GM23338 (cell line): ENCODE data around the gene IL13. TPM values are rescaled to one million over a fixed set of nuclear protein-coding genes. Genes with fewer than 3 reads are reported as not detected.

Experiments used
- ATAC-seq: fragments of 200-7000 bp; cut with Tn5 transposase; 3 replicates; pipeline ENCODE4 v1.9.1; 2020
- DNase-seq: peaks from one replicate; pipeline ENCODE4 v3.0.0-alpha.2; 2015; ENCODE audit warnings: low spot score
- H2AFZ ChIP-seq: fragments of 200-600 bp; sonication (generic); 2 replicates; pipeline ENCODE4 v1.8.0; 2016; ENCODE audit warnings: antibody characterized with exemption, mild to moderate bottlenecking, moderate library complexity
- H3F3A ChIP-seq: fragments of 200-600 bp; sonication (generic); replicated peaks from 2 replicates; pipeline ENCODE4 v1.8.0; 2017; ENCODE audit warnings: antibody characterized with exemption, mixed run types, low read depth
- H3K27ac ChIP-seq: fragments of 200-600 bp; sonication (generic); 2 replicates; pipeline ENCODE4 v1.6.1; 2016; ENCODE audit warnings: low read depth
- H3K27me3 ChIP-seq: fragments of 200-600 bp; sonication (generic); 2 replicates; pipeline ENCODE4 v1.8.0; 2016; ENCODE audit warnings: mild to moderate bottlenecking, mixed run types, moderate library complexity; ENCODE audit not compliant: insufficient read depth
- H3K36me3 ChIP-seq: fragments of 200-600 bp; sonication (generic); 2 replicates; pipeline ENCODE4 v1.8.0; 2016; ENCODE audit warnings: mild to moderate bottlenecking; ENCODE audit not compliant: insufficient read depth
- H3K4me1 ChIP-seq: fragments of 200-600 bp; sonication (generic); 2 replicates; pipeline ENCODE4 v1.8.0; 2016; ENCODE audit warnings: mild to moderate bottlenecking, moderate library complexity; ENCODE audit not compliant: insufficient read depth
- H3K4me2 ChIP-seq: fragments of 200-600 bp; sonication (generic); 2 replicates; pipeline ENCODE4 v1.7.1; 2017; ENCODE audit warnings: mixed run types
- H3K4me3 ChIP-seq: fragments of 200-600 bp; sonication (generic); 2 replicates; pipeline ENCODE4 v1.6.1; 2016; ENCODE audit warnings: mixed run types
- H3K79me2 ChIP-seq: fragments of 200-600 bp; sonication (generic); replicated peaks from 2 replicates; pipeline ENCODE4 v1.8.0; 2017; ENCODE audit warnings: mild to moderate bottlenecking; ENCODE audit not compliant: insufficient read depth
- H3K9me2 ChIP-seq: fragments of 200-600 bp; sonication (generic); 2 replicates; pipeline ENCODE4 v1.8.0; 2017; ENCODE audit not compliant: insufficient read depth
- H4K20me1 ChIP-seq: fragments of 200-600 bp; sonication (generic); replicated peaks from 2 replicates; pipeline ENCODE4 v1.8.0; 2017; ENCODE audit warnings: mild to moderate bottlenecking; ENCODE audit not compliant: insufficient read depth
- H3K27ac Mint-ChIP-seq: 2 replicates; pipeline ENCODE4 v1.8.0; 2020; ENCODE audit warnings: inconsistent platforms, mild to moderate bottlenecking, moderate library complexity, mixed read lengths
- H3K27me3 Mint-ChIP-seq: 3 replicates; pipeline ENCODE4 v1.8.0; 2022; ENCODE audit warnings: low read depth, mild to moderate bottlenecking, moderate library complexity, mixed read lengths, inconsistent platforms; ENCODE audit not compliant: insufficient read depth, poor library complexity
- H3K36me3 Mint-ChIP-seq: 3 replicates; pipeline ENCODE4 v1.8.0; 2021; ENCODE audit warnings: low read depth, mild to moderate bottlenecking, inconsistent platforms, moderate library complexity, mixed read lengths
- H3K4me1 Mint-ChIP-seq: 3 replicates; pipeline ENCODE4 v1.8.0; 2020; ENCODE audit warnings: mild to moderate bottlenecking, inconsistent platforms, mixed read lengths
- H3K4me3 Mint-ChIP-seq: 3 replicates; pipeline ENCODE4 v1.8.0; 2021; ENCODE audit warnings: moderate library complexity, mild to moderate bottlenecking, inconsistent platforms, mixed read lengths
- H3K9me3 Mint-ChIP-seq: 3 replicates; pipeline ENCODE4 v1.8.0; 2020; ENCODE audit warnings: moderate library complexity, mild to moderate bottlenecking, inconsistent platforms, mixed read lengths
- CREB1 ChIP-seq: fragments of 250-450 bp; sonication (Bioruptor Pico); IDR thresholded peaks from 2 replicates; pipeline ENCODE4 v1.5.0; 2020; ENCODE audit warnings: low read depth, mild to moderate bottlenecking, moderate library complexity
- EZH2 ChIP-seq: fragments of 200-600 bp; sonication (generic); IDR thresholded peaks from one replicate; pipeline ENCODE4 v1.8.0; 2017; ENCODE audit warnings: antibody characterized with exemption, mild to moderate bottlenecking, low read depth; ENCODE audit not compliant: unreplicated experiment
- EZH2phosphoT487 ChIP-seq: fragments of 200-600 bp; sonication (generic); IDR thresholded peaks from one replicate; pipeline ENCODE4 v1.8.1; 2018; ENCODE audit warnings: antibody characterized with exemption; ENCODE audit not compliant: unreplicated experiment
- JUNB ChIP-seq: IDR thresholded peaks from one replicate; pipeline ENCODE4 v1.6.1; 2016; ENCODE audit warnings: antibody characterized with exemption; ENCODE audit not compliant: unreplicated experiment
- NANOG ChIP-seq: IDR thresholded peaks from 2 replicates; pipeline ENCODE4 v1.6.1; 2016; ENCODE audit warnings: antibody characterized with exemption, borderline replicate concordance
- POLR2AphosphoS5 ChIP-seq: IDR thresholded peaks from 2 replicates; pipeline ENCODE4 v1.6.1; 2016; ENCODE audit warnings: antibody characterized with exemption, low read depth
- STAT1 ChIP-seq: IDR thresholded peaks from one replicate; pipeline ENCODE4 v1.6.1; 2016; ENCODE audit warnings: antibody characterized with exemption; ENCODE audit not compliant: unreplicated experiment
- ZNF114 ChIP-seq: fragments of 250-450 bp; sonication (Bioruptor Pico); IDR thresholded peaks from 2 replicates; pipeline ENCODE4 v1.5.0; 2020; ENCODE audit warnings: mild to moderate bottlenecking, moderate library complexity
- ZNF331 ChIP-seq: fragments of 250-450 bp; sonication (Bioruptor Pico); IDR thresholded peaks from 2 replicates; pipeline ENCODE4 v1.5.0; 2020; ENCODE audit warnings: low read depth, mild to moderate bottlenecking, moderate library complexity
- polyA plus RNA-seq: library from polyadenylated mRNA; unstranded; fragments of >200 nt; fragmentation: Nextera tagmentation; extraction: Ambion mirVana; gene quantifications from 2 replicates; pipeline ENCODE4 v1.2.1, GENCODE V29; 2016
- total RNA-seq: library from RNA; depleted of rRNA; stranded (reverse); fragments of >200 nt; shearing (Covaris generic); gene quantifications from 2 replicates; pipeline ENCODE4 v1.2.3, GENCODE V29; 2014
- TF ChIP-seq, protein P1 (sequence below), 2 experiments: fragments of 200-600 bp in 1 of 2; sonication (generic) in 1 of 2; conservative IDR thresholded peaks; 2 replicates each; pipeline versions ENCODE4 v1.5.1 to v1.6.1; 2016 to 2017; ENCODE audit warnings: antibody characterized with exemption in 2 of 2, low read depth in 2 of 2, mild to moderate bottlenecking in 2 of 2, moderate library complexity in 1 of 2
- TF ChIP-seq, protein P2 (sequence below): IDR thresholded peaks from 2 replicates; pipeline ENCODE4 v1.6.1; 2016; ENCODE audit warnings: antibody characterized with exemption
- TF ChIP-seq, protein P3 (sequence below): fragments of 250-450 bp; sonication (Bioruptor Pico); IDR thresholded peaks from 2 replicates; pipeline ENCODE4 v1.5.0; 2020; ENCODE audit warnings: mild to moderate bottlenecking, moderate library complexity
- TF ChIP-seq, protein P4 (sequence below): IDR thresholded peaks from one replicate; pipeline ENCODE4 v1.6.1; 2018; ENCODE audit warnings: antibody characterized with exemption; ENCODE audit not compliant: unreplicated experiment

Gene IL13
- total and polyA plus RNA-seq, 2 experiments from 2014 or later: not detected

DNA sequence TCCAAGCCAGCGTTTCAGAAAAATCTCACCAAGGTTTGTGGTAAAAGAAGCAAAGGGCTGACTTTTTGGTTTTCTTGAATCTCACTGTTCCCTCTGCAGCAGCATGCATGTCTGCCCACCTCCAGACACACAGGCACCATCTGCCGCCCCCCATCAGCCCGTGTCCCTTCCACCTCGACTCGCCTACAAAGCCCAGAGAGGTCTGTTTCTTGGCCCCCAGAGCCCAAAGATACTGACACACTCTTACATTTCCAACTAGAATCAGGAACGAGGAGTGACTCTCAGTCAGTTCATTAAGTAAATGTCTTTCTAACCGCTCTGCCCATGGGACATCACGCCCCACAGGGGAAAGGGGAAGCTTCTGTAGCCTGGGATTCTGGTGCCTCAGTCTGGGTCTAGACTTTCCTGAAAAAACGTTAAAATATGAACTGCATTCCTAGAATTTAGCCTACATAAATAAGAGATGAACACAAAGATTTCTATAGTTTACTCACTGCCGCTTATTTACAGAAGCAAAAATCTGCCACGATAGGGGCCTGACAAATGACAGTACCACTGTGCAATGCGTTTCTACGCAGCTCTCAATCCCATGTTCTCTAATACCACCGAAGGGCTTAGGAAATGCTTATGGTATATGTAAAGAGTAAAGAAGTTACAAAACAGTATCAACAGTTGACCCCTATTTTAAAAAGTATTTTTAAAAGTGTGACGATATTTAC, 19.9 kb downstream of the IL13 start:
- H3F3A ChIP-seq: no peaks in the 10 kb centered on the region
- no peaks in the 10 kb centered on the region for H4K20me1 ChIP-seq
- no peaks in the 10 kb centered on the region for H3K27me3 Mint-ChIP-seq
- no peak overlapping the region for H3K27ac ChIP-seq
- no peak for TF ChIP-seq ZNF114
- no peak for TF ChIP-seq NANOG
- no peak for TF ChIP-seq STAT1
- TF ChIP-seq, protein P1, sequence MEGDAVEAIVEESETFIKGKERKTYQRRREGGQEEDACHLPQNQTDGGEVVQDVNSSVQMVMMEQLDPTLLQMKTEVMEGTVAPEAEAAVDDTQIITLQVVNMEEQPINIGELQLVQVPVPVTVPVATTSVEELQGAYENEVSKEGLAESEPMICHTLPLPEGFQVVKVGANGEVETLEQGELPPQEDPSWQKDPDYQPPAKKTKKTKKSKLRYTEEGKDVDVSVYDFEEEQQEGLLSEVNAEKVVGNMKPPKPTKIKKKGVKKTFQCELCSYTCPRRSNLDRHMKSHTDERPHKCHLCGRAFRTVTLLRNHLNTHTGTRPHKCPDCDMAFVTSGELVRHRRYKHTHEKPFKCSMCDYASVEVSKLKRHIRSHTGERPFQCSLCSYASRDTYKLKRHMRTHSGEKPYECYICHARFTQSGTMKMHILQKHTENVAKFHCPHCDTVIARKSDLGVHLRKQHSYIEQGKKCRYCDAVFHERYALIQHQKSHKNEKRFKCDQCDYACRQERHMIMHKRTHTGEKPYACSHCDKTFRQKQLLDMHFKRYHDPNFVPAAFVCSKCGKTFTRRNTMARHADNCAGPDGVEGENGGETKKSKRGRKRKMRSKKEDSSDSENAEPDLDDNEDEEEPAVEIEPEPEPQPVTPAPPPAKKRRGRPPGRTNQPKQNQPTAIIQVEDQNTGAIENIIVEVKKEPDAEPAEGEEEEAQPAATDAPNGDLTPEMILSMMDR (conservative IDR thresholded peaks at IDR 0.05; ENCODE audit: low read depth in 2 of 2): no peak; a peak in 1 of 4 replicates
- TF ChIP-seq EZH2phosphoT487: no peak
- TF ChIP-seq CREB1: no peak
- TF ChIP-seq POLR2AphosphoS5: no peak
- TF ChIP-seq, protein P2, sequence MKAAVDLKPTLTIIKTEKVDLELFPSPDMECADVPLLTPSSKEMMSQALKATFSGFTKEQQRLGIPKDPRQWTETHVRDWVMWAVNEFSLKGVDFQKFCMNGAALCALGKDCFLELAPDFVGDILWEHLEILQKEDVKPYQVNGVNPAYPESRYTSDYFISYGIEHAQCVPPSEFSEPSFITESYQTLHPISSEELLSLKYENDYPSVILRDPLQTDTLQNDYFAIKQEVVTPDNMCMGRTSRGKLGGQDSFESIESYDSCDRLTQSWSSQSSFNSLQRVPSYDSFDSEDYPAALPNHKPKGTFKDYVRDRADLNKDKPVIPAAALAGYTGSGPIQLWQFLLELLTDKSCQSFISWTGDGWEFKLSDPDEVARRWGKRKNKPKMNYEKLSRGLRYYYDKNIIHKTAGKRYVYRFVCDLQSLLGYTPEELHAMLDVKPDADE: no peak
- TF ChIP-seq, protein P3, sequence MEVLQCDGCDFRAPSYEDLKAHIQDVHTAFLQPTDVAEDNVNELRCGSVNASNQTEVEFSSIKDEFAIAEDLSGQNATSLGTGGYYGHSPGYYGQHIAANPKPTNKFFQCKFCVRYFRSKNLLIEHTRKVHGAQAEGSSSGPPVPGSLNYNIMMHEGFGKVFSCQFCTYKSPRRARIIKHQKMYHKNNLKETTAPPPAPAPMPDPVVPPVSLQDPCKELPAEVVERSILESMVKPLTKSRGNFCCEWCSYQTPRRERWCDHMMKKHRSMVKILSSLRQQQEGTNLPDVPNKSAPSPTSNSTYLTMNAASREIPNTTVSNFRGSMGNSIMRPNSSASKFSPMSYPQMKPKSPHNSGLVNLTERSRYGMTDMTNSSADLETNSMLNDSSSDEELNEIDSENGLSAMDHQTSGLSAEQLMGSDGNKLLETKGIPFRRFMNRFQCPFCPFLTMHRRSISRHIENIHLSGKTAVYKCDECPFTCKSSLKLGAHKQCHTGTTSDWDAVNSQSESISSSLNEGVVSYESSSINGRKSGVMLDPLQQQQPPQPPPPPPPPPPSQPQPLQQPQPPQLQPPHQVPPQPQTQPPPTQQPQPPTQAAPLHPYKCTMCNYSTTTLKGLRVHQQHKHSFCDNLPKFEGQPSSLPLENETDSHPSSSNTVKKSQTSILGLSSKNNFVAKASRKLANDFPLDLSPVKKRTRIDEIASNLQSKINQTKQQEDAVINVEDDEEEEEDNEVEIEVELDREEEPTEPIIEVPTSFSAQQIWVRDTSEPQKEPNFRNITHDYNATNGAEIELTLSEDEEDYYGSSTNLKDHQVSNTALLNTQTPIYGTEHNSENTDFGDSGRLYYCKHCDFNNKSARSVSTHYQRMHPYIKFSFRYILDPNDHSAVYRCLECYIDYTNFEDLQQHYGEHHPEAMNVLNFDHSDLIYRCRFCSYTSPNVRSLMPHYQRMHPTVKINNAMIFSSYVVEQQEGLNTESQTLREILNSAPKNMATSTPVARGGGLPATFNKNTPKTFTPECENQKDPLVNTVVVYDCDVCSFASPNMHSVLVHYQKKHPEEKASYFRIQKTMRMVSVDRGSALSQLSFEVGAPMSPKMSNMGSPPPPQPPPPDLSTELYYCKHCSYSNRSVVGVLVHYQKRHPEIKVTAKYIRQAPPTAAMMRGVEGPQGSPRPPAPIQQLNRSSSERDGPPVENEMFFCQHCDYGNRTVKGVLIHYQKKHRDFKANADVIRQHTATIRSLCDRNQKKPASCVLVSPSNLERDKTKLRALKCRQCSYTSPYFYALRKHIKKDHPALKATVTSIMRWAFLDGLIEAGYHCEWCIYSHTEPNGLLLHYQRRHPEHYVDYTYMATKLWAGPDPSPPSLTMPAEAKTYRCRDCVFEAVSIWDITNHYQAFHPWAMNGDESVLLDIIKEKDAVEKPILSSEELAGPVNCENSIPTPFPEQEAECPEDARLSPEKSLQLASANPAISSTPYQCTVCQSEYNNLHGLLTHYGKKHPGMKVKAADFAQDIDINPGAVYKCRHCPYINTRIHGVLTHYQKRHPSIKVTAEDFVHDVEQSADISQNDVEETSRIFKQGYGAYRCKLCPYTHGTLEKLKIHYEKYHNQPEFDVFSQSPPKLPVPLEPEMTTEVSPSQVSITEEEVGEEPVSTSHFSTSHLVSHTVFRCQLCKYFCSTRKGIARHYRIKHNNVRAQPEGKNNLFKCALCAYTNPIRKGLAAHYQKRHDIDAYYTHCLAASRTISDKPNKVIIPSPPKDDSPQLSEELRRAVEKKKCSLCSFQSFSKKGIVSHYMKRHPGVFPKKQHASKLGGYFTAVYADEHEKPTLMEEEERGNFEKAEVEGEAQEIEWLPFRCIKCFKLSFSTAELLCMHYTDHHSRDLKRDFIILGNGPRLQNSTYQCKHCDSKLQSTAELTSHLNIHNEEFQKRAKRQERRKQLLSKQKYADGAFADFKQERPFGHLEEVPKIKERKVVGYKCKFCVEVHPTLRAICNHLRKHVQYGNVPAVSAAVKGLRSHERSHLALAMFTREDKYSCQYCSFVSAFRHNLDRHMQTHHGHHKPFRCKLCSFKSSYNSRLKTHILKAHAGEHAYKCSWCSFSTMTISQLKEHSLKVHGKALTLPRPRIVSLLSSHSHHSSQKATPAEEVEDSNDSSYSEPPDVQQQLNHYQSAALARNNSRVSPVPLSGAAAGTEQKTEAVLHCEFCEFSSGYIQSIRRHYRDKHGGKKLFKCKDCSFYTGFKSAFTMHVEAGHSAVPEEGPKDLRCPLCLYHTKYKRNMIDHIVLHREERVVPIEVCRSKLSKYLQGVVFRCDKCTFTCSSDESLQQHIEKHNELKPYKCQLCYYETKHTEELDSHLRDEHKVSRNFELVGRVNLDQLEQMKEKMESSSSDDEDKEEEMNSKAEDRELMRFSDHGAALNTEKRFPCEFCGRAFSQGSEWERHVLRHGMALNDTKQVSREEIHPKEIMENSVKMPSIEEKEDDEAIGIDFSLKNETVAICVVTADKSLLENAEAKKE: no peak
- TF ChIP-seq ZNF331 (CRISPR knock-in tag): no peak
- no peak for TF ChIP-seq EZH2
- TF ChIP-seq, protein P4, sequence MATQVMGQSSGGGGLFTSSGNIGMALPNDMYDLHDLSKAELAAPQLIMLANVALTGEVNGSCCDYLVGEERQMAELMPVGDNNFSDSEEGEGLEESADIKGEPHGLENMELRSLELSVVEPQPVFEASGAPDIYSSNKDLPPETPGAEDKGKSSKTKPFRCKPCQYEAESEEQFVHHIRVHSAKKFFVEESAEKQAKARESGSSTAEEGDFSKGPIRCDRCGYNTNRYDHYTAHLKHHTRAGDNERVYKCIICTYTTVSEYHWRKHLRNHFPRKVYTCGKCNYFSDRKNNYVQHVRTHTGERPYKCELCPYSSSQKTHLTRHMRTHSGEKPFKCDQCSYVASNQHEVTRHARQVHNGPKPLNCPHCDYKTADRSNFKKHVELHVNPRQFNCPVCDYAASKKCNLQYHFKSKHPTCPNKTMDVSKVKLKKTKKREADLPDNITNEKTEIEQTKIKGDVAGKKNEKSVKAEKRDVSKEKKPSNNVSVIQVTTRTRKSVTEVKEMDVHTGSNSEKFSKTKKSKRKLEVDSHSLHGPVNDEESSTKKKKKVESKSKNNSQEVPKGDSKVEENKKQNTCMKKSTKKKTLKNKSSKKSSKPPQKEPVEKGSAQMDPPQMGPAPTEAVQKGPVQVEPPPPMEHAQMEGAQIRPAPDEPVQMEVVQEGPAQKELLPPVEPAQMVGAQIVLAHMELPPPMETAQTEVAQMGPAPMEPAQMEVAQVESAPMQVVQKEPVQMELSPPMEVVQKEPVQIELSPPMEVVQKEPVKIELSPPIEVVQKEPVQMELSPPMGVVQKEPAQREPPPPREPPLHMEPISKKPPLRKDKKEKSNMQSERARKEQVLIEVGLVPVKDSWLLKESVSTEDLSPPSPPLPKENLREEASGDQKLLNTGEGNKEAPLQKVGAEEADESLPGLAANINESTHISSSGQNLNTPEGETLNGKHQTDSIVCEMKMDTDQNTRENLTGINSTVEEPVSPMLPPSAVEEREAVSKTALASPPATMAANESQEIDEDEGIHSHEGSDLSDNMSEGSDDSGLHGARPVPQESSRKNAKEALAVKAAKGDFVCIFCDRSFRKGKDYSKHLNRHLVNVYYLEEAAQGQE: no peak
- no peak for TF ChIP-seq JUNB
- ATAC-seq (no peak), DNase-seq (no peak)
- H3K4me2 ChIP-seq: no peak overlapping the region
- peaks cover 6% of the 10 kb centered on the region for H3K4me1 Mint-ChIP-seq
- H3K36me3 ChIP-seq: no peaks in the 10 kb centered on the region
- no peaks in the 10 kb centered on the region for H3K27me3 ChIP-seq
- H3K27ac Mint-ChIP-seq: no peak overlapping the region
- H3K79me2 ChIP-seq: no peaks in the 10 kb centered on the region
- no peak overlapping the region for H3K4me3 Mint-ChIP-seq
- no peaks in the 10 kb centered on the region for H3K9me2 ChIP-seq
- no peak overlapping the region for H2AFZ ChIP-seq
- H3K9me3 Mint-ChIP-seq: no peaks in the 10 kb centered on the region
- no peaks in the 10 kb centered on the region for H3K36me3 Mint-ChIP-seq
- no peaks in the 10 kb centered on the region for H3K4me1 ChIP-seq
- no peak overlapping the region for H3K4me3 ChIP-seq
